Measurements from ENCODE around the gene PRPH2.

DNA sequence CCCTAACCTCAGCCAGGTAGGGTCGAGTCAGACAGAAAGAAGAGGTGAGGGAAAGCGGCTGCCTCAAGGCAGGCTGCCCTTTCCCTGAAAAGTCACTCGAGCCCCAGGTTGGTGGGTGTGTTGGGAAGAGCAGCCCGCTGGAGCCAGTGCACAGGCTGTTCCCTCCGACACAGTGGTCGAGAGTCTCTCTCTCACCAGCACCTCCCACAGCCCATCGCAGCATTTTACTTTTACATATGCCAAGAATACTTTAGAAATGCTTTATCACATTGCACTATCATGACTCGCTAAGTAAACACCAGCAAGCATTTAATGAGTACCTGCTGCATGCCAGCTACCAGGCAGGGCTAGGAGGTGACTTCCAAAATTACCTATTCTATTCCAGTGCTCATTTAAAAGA lies 1.7 kb downstream of the PRPH2 start:
- TF ChIP-seq CTCF (IDR thresholded peaks at IDR 0.05; ENCODE audit: poor library complexity) (no peak), EZH2phosphoT487 (IDR thresholded peaks at IDR 0.05; ENCODE audit: low read depth, severe bottlenecking, unreplicated experiment) (no peak), EZH2 (IDR thresholded peaks at IDR 0.05; ENCODE audit: borderline replicate concordance) (no peak)
